Gastrocnemius medialis (tissue), 4 donors: ENCODE data around the gene TBCK.

ENCODE experiments used
- POLR2A ChIP-seq, 2 donors: fragments of 450-650 bp; IDR thresholded peaks; one replicate each; pipeline ENCODE4 v1.6.1; 2017; ENCODE audit warnings: antibody characterized with exemption in 2 of 2, mild to moderate bottlenecking in 2 of 2, moderate library complexity in 2 of 2
- TF ChIP-seq, protein P1 (sequence below), 5 experiments: fragments of 450-650 bp in 3 of 5; fragments of 200-600 bp in 2 of 5; sonication (generic) in 2 of 5; IDR thresholded peaks in 4 of 5; conservative IDR thresholded peaks in 1 of 5; 1 replicate in 4 of 5; 2 replicates in 1 of 5; pipeline ENCODE4 v1.5.1; 2016 to 2019; ENCODE audit warnings: antibody characterized with exemption in 5 of 5, mild to moderate bottlenecking in 3 of 5, moderate library complexity in 3 of 5

DNA sequence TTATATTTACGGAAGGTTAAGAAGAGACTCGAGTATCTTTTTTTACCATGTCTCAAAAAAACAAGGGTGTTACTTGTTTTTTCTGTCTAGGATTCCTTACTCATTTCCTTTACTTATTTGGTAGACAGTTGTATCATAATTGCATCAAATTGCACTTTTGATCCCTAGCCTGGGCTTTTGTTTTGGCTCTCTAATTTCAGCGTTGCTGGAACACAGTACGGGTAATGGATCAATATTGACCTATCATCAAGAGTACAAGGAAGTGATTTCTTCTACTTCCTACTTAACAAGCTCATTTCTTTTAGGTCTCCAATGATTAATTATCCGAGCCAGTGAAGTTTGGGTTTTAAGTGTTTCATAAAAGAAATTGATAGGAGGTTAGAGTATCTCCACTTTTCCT, 17.2 kb upstream of the TBCK start:
- TF ChIP-seq, protein P1, sequence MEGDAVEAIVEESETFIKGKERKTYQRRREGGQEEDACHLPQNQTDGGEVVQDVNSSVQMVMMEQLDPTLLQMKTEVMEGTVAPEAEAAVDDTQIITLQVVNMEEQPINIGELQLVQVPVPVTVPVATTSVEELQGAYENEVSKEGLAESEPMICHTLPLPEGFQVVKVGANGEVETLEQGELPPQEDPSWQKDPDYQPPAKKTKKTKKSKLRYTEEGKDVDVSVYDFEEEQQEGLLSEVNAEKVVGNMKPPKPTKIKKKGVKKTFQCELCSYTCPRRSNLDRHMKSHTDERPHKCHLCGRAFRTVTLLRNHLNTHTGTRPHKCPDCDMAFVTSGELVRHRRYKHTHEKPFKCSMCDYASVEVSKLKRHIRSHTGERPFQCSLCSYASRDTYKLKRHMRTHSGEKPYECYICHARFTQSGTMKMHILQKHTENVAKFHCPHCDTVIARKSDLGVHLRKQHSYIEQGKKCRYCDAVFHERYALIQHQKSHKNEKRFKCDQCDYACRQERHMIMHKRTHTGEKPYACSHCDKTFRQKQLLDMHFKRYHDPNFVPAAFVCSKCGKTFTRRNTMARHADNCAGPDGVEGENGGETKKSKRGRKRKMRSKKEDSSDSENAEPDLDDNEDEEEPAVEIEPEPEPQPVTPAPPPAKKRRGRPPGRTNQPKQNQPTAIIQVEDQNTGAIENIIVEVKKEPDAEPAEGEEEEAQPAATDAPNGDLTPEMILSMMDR (IDR thresholded peaks at IDR 0.05 in 4 of 5, conservative IDR thresholded peaks at IDR 0.05 in 1 of 5): no peak
- TF ChIP-seq POLR2A (IDR thresholded peaks at IDR 0.05): no peak
